Spleen (tissue), 11 donors: ENCODE measurements around the gene HS2ST1. TPM values are rescaled to one million over a fixed set of nuclear protein-coding genes. Genes with fewer than 3 reads are reported as not detected.

Experiments used
- DNase-seq: peaks from one replicate; pipeline ENCODE4 v3.0.0-alpha.2; 2020
- H3K27ac ChIP-seq, 8 donors: fragments of 200-600 bp; sonication (generic) in 7 of 8; 1 replicate in 4 of 8; 2 replicates in 4 of 8; pipeline versions ENCODE4 v1.5.0 to v1.8.0; 2016 to 2021; ENCODE audit warnings: inconsistent platforms in 4 of 8, mild to moderate bottlenecking in 4 of 8, moderate library complexity in 1 of 8
- H3K27me3 ChIP-seq, 7 donors: fragments of 200-600 bp; sonication (generic) in 6 of 7; replicated peaks in 1 of 7; 1 replicate in 4 of 7; 2 replicates in 3 of 7; pipeline versions ENCODE4 v1.5.0 to v1.8.0; 2016 to 2021; ENCODE audit warnings: inconsistent platforms in 3 of 7, mild to moderate bottlenecking in 1 of 7
- H3K36me3 ChIP-seq, 6 donors: fragments of 200-600 bp; sonication (generic) in 5 of 6; 1 replicate in 4 of 6; 2 replicates in 2 of 6; pipeline versions ENCODE4 v1.5.0 to v1.8.0; 2016 to 2021; ENCODE audit warnings: inconsistent platforms in 2 of 6
- H3K4me1 ChIP-seq, 6 donors: fragments of 200-600 bp; sonication (generic) in 5 of 6; 1 replicate in 3 of 6; 2 replicates in 3 of 6; pipeline versions ENCODE4 v1.5.0 to v1.8.0; 2016 to 2021; ENCODE audit warnings: inconsistent platforms in 3 of 6
- H3K4me3 ChIP-seq, 8 donors: fragments of 200-600 bp; sonication (generic) in 7 of 8; 1 replicate in 4 of 8; 2 replicates in 4 of 8; pipeline versions ENCODE4 v1.5.0 to v1.8.0; 2016 to 2021; ENCODE audit warnings: inconsistent platforms in 4 of 8, mild to moderate bottlenecking in 4 of 8, moderate library complexity in 2 of 8
- H3K9me3 ChIP-seq, 8 donors: fragments of 200-600 bp; sonication (generic) in 7 of 8; 1 replicate in 4 of 8; 2 replicates in 4 of 8; pipeline versions ENCODE4 v1.5.0 to v1.8.0; 2016 to 2021; ENCODE audit warnings: inconsistent platforms in 4 of 8
- CTCF ChIP-seq, 11 experiments: fragments of 200-600 bp in 7 of 11; fragments of 450-650 bp in 4 of 11; sonication (generic) in 4 of 11; IDR thresholded peaks in 8 of 11; conservative IDR thresholded peaks in 3 of 11; 1 replicate in 7 of 11; 2 replicates in 4 of 11; pipeline versions ENCODE4 v1.4.0 to v1.8.0; 2016 to 2021; ENCODE audit warnings: antibody characterized with exemption in 11 of 11, inconsistent platforms in 4 of 11, mild to moderate bottlenecking in 1 of 11
- POLR2A ChIP-seq, 3 donors: fragments of 450-650 bp; IDR thresholded peaks; one replicate each; pipeline ENCODE4 v1.5.1; 2017; ENCODE audit warnings: antibody characterized with exemption in 3 of 3, mild to moderate bottlenecking in 1 of 3
- POLR2AphosphoS5 ChIP-seq, 3 donors: sonication (generic); formaldehyde crosslinking; IDR thresholded peaks; one replicate each; pipeline ENCODE4 v1.5.1; 2017; ENCODE audit warnings: antibody characterized with exemption in 3 of 3
- WGBS, 5 donors: extraction: QIAGEN DNeasy Blood & Tissue Kit in 3 of 5; methylation state at CpG; one replicate each; pipeline versions ENCODE4 v1.1.5 to v1.1.7; 2013 to 2018; 5-methylcytosine and 5-hydroxymethylcytosine counted together
- intact Hi-C: fragments of 100-400 bp; cut with DNase I; formaldehyde crosslinking; loops from one replicate; pipeline ENCODE4 v1.15.0; 2023; ENCODE audit warnings: low total_unique reads
- polyA plus RNA-seq, 3 donors: library from polyadenylated mRNA; stranded (reverse); fragments of 200-250 nt; gene quantifications; one replicate each; pipeline ENCODE4 v1.2.1, GENCODE V29; 2013
- total RNA-seq, 7 donors: library from RNA; depleted of rRNA in 3 of 7; stranded (reverse); fragments of >200 nt in 3 of 7; fragmentation: NEBNext Ultra II Directional in 4 of 7; extraction: Animal tissue kit (Norgen Biotek cat#: 25700) in 4 of 7; gene quantifications; one replicate each; pipeline versions ENCODE4 v1.1.0 to v1.2.1, GENCODE V29; 2016 to 2021
- donor health status: healthy with polysubstance abuse.
- donor health status: DM: no; HTN: no; CAD: no; lungs with moderate emphysema.
- donor health status: DM: no; HTN: no; CAD: no.
- donor health status: Bipolar disorder and iron deficiency.
- donor health status: healthy.
- donor health status: DM: no; HTN: no; CAD: no.
- donor health status: DM: yes; HTN: yes; CAD: no.

HS2ST1 gene
- total and polyA plus RNA-seq, 10 donors, result 4.6 to 32.9 (median 22.3) TPM

- 46 to 70% (median 59%) methylated on average over 6 of the region's 6 CpGs for WGBS, 5 donors
- Histone ChIP-seq H3K4me1 (peaks cover 23 to 82% (median 67%) of the 10 kb centered on the region in 6 donors), H3K27me3 (no peaks in the 10 kb centered on the region), H3K9me3 (no peaks in the 10 kb centered on the region), H3K27ac (peak overlapping the region in 5 of 8 donors; percentile 94 to 95 (median 95)), H3K36me3 (peaks cover 0 to 36% (median 3%) of the 10 kb centered on the region in 6 donors), H3K4me3 (peak overlapping the region in 7 of 8 donors; percentile 85 to 94 (median 92))
- no peak for TF ChIP-seq POLR2A (IDR thresholded peaks at IDR 0.05)
- no peak for TF ChIP-seq CTCF (IDR thresholded peaks at IDR 0.05 in 8 of 11, conservative IDR thresholded peaks at IDR 0.05 in 3 of 11)
- TF ChIP-seq POLR2AphosphoS5 (IDR thresholded peaks at IDR 0.05), result no peak
- intact Hi-C loops, result no loop called here
- no peak for DNase-seq
These were observed 2.0 kb upstream of the HS2ST1 start for GRCh38 chr1:86912281-86912900.

GRCh38 chr1:86913399-86913895, 988 bp upstream of the HS2ST1 start:
- 0 to 1% (median 1%) methylated on average over 17 of the region's 17 CpGs for WGBS, 5 donors
- peaks cover 0 to 26% (median 3%) of the 10 kb centered on the region in 6 donors for H3K36me3 ChIP-seq
- peak overlapping the region; percentile 88 to 95 (median 94) for H3K27ac ChIP-seq
- intact Hi-C loops, result no loop called here
- H3K9me3 ChIP-seq, result no peaks in the 10 kb centered on the region
- DNase-seq, result peak; percentile 85
- H3K4me1 ChIP-seq, result peaks cover 23 to 80% (median 65%) of the 10 kb centered on the region in 6 donors
- H3K27me3 ChIP-seq, result no peaks in the 10 kb centered on the region
- H3K4me3 ChIP-seq, result peak overlapping the region; percentile 85 to 94 (median 92)
- TF ChIP-seq CTCF (IDR thresholded peaks at IDR 0.05 in 8 of 11, conservative IDR thresholded peaks at IDR 0.05 in 3 of 11) (no peak), POLR2AphosphoS5 (IDR thresholded peaks at IDR 0.05) (peak in 1 of 3 donors; percentile 43), POLR2A (IDR thresholded peaks at IDR 0.05) (no peak)

- peaks cover 22 to 74% (median 60%) of the 10 kb centered on the region in 6 donors for H3K4me1 ChIP-seq
- 0 to 1% (median 1%) methylated on average over 34 to 44 of the region's 44 CpGs for WGBS, 5 donors
- peak; percentile 94 for DNase-seq
- peaks cover 0 to 24% (median 3%) of the 10 kb centered on the region in 6 donors for H3K36me3 ChIP-seq
- intact Hi-C loops, result no loop called here
- no peaks in the 10 kb centered on the region for H3K27me3 ChIP-seq
- no peaks in the 10 kb centered on the region for H3K9me3 ChIP-seq
- peak within 1 kb of the TSS; percentile 85 to 94 (median 92) for H3K4me3 ChIP-seq
- TF ChIP-seq POLR2AphosphoS5 (IDR thresholded peaks at IDR 0.05), result peak; percentile 57 to 71 (median 70)
- TF ChIP-seq CTCF (IDR thresholded peaks at IDR 0.05 in 8 of 11, conservative IDR thresholded peaks at IDR 0.05 in 3 of 11), result peak in 2 of 11 experiments; percentile 5 to 14
- TF ChIP-seq POLR2A (IDR thresholded peaks at IDR 0.05), result no peak
- peak within 1 kb of the TSS; percentile 88 to 95 (median 94) for H3K27ac ChIP-seq
These were observed 387 bp upstream of the HS2ST1 start, which contains the start of gene SELENOF for GRCh38 chr1:86913896-86914600. Gene SELENOF, minus strand, starts transcription at chr1:86914126. Its CDS starts 15 bp downstream, at chr1:86914111.
